Fibroblast of villous mesenchyme (primary cell): ENCODE measurements around the gene YPEL1. TPM values are rescaled to one million over a fixed set of nuclear protein-coding genes. Genes with fewer than 3 reads are reported as not detected.

Source experiments
- DNase-seq: peaks from one replicate; pipeline ENCODE4 v3.0.0-alpha.2; 2010; ENCODE audit warnings: low read depth
- H3K4me3 ChIP-seq: 2 replicates; pipeline ENCODE4 v1.5.1; 2011; ENCODE audit warnings: low read depth, mild to moderate bottlenecking, low read length
- CTCF ChIP-seq: IDR thresholded peaks from 2 replicates; pipeline ENCODE4 v1.5.1; 2012; ENCODE audit warnings: low read depth, mild to moderate bottlenecking, low read length; ENCODE audit not compliant: insufficient read depth
- total RNA-seq: library from RNA; depleted of rRNA; stranded (reverse); fragments of >200 nt; gene quantifications from 2 replicates; pipeline ENCODE4 v1.2.3, GENCODE V29; 2012

Gene YPEL1
- under 0.01 TPM in 2 replicates for total RNA-seq

DNA sequence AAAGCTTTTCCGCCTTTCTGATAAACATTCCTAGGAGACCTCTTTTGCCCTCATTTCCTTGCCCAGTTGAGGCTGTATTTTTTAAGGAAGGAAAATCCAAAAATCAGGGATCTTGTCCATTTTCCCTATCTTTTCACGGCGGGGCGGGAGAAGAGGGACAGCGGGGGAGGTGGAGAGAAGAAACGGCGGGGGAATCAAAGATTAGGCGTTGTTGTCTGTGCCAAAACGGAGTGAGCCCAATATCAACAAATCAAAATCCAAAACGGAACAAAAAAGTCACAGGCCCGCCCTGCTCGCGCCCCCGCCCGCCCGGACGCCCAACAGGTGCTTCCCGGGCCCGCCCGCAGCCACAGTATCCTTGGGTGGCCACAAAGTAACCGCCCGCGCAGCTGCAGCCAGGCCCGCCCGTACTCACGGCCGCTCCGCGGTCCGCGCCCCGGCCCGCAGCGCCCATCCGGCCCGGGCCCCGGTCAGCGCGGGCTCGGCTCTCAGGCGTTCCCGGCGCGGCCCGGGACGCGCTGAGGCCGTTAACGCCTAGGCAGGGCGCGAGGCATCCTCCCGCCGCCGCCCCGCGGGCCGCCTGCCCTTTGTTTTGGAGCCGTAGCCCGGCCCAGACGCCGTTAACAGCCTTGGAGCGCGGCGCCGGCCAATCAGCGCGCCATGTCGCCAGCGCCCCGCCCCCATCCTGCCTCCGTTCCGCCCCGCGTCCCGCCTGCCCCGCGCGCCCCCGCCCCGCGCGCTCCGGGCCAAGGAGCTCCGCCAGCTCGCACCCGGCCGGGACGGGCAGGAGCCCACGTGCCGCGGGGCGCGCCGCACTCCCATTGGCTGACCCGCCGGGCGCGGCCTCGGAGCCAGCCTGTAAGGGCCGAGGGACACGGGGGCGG, at the start of gene YPEL1:
YPEL1 (minus strand) TSS at position 595 of the 884 bp plus-strand sequence. CDS start 25,050 bp downstream, outside the sequence.
- peak; percentile 96 for DNase-seq
- no peak for TF ChIP-seq CTCF
- H3K4me3 ChIP-seq: peak within 1 kb of the TSS; percentile 55

DNA sequence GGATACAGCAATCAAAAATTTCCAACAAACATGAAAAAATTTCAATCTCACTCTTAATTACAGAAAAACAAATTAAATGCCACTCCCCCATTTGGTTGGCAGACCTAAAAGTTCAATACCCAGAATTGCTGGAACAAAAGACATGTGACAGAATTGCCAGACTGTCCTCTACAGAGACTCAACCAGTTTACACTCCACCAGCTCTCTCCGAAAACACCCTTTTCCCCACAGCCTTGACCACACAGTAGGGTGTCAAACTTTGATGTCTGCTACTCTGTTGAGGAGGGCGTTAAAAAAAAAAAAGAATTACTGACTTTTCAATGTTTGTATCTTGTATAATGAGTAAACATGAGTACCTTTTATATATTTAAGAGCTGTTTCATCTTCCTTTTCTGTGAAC, 44.7 kb upstream of the YPEL1 start:
- H3K4me3 ChIP-seq: no peak overlapping the region
- no peak for DNase-seq
- TF ChIP-seq CTCF: no peak

GRCh38 chr22:21779444-21779843, 43.9 kb upstream of the YPEL1 start:
- no peak for DNase-seq
- no peak overlapping the region for H3K4me3 ChIP-seq
- TF ChIP-seq CTCF: no peak

GRCh38 chr22:21778705-21779363, 43.2 kb upstream of the YPEL1 start:
- DNase-seq: peak; percentile 80
- no peak overlapping the region for H3K4me3 ChIP-seq
- TF ChIP-seq CTCF: no peak

DNA sequence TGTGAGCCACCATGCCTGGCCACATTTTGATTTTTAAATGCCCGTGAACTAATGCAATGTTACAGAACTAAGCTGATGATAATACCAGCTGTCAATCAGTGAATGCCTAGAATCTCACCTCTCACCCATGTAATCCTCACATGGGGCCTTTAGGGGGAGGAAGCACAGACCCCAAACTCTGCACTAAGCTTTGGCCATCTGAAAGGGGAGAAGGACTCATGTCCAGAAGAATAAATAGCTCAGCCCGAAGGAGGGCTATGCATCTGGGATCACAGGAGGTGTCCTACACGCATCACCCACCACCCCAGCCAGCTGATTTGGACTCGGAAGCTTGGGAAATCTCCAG, 36.0 kb upstream of the YPEL1 start:
- DNase-seq: no peak
- TF ChIP-seq CTCF: no peak
- no peak overlapping the region for H3K4me3 ChIP-seq

DNA sequence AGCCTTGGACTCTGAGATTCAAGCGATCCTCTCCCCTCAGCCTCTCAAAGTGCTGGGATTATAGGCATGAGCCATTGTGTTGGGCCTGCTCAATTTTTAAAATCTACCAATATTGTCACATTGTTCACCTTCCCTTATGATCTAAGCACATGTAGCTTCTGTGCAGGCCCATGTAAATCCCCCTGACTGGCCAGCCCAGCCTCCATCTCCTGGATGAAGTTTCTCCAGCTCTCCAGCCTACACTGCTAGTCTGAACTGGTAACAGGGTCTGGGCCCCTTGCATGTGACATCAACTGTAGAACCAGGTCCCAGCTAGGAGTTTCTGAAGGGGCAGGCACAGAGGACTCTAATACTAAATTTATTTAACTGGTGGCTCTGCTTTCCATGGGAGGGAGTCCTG, 32.8 kb upstream of the YPEL1 start:
- H3K4me3 ChIP-seq: no peak overlapping the region
- TF ChIP-seq CTCF: no peak
- DNase-seq: no peak
